Dermis microvascular lymphatic vessel endothelial cell (primary cell): ENCODE measurements around the gene HIBCH. TPM values are rescaled to one million over a fixed set of nuclear protein-coding genes. Genes with fewer than 3 reads are reported as not detected.
"Not testable (repeated sequence)": the region's sequence is repeated elsewhere in the genome, so short reads cannot be mapped to it uniquely, and the experiment has no call there.

Experiments used
- DNase-seq, 2 donors: peaks; one replicate each; pipeline versions ENCODE4 v3.0.0 to v3.0.0-alpha.2; 2010; ENCODE audit warnings: low read depth in 2 of 2
- total RNA-seq: library from RNA; depleted of rRNA; stranded (reverse); fragments of >200 nt; gene quantifications from 2 replicates; pipeline ENCODE4 v1.2.1, GENCODE V29; 2014

The HIBCH gene
- total RNA-seq, 1 donor from 2014 or later = 12.8 TPM

GRCh38 chr2:190343089-190343535 is 23.5 kb upstream of the HIBCH start:
- DNase-seq = peak in 1 of 2 donors; percentile 76

GRCh38 chr2:190342611-190343010 is 23.0 kb upstream of the HIBCH start:
- no peak for DNase-seq

DNA sequence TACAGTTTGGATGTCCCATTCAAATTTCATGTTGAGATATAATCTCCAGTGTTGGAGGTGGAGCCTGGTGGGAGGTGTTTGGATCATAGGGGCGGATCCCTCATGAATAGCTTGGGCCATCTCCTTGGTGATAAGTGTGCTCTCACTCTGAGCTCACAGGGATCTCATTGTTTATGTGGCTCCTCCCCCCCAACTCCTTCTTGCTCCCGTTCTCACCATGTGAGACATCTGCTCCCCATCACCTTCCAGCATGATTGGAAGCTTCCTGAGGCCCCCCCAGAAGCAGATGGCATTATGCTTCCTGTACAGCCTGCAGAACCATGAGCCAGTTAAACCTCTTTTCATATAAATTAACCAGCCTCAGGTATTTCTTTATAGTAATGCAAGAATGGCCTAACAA is 20.7 kb upstream of the HIBCH start:
- peak in 1 of 2 donors; percentile 20 for DNase-seq

GRCh38 chr2:190339394-190339793 is 19.8 kb upstream of the HIBCH start:
- DNase-seq = peak in 1 of 2 donors; percentile 38

- no peak for DNase-seq
Observed at GRCh38 chr2:190338453-190338852, 18.8 kb upstream of the HIBCH start.

- no peak for DNase-seq
Observed at GRCh38 chr2:190336420-190336819, 16.8 kb upstream of the HIBCH start.

GRCh38 chr2:190335584-190335983 is 16.0 kb upstream of the HIBCH start:
- DNase-seq = not testable (repeated sequence)

- DNase-seq = no peak
Observed at GRCh38 chr2:190335225-190335559, 15.6 kb upstream of the HIBCH start.

GRCh38 chr2:190334479-190335224 is 15.0 kb upstream of the HIBCH start:
- peak; percentile 88 to 95 for DNase-seq

GRCh38 chr2:190333928-190334327 is 14.3 kb upstream of the HIBCH start:
- DNase-seq = no peak

- DNase-seq = no peak
Observed at GRCh38 chr2:190333395-190333794, 13.8 kb upstream of the HIBCH start.

DNA sequence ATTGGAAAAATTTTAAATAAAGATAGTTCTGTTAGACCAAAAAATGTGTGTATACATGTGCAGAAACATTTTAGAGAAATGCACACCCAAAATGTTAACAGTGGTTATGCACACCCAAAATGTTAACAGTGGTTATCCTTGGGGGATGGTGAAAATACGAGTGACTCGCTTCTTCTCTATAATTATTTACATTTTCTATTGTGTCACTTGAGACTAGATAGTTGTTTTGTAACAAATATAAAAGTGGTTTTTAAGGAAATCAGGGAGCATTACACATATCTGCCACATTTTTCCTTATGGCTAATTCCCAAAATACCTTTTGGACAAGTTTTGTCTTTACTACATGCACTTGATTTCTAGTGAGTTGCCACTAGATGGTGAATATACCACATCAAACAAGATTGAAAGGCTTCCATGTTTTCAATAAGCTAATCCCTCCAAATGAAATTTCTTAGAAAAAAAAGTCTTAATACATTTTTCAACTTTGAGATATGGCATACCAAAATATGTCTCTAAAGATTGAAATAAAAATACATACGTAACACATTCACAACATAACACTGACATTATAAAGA is 9.0 kb upstream of the HIBCH start:
- DNase-seq = peak in 1 of 2 donors; percentile 55

DNA sequence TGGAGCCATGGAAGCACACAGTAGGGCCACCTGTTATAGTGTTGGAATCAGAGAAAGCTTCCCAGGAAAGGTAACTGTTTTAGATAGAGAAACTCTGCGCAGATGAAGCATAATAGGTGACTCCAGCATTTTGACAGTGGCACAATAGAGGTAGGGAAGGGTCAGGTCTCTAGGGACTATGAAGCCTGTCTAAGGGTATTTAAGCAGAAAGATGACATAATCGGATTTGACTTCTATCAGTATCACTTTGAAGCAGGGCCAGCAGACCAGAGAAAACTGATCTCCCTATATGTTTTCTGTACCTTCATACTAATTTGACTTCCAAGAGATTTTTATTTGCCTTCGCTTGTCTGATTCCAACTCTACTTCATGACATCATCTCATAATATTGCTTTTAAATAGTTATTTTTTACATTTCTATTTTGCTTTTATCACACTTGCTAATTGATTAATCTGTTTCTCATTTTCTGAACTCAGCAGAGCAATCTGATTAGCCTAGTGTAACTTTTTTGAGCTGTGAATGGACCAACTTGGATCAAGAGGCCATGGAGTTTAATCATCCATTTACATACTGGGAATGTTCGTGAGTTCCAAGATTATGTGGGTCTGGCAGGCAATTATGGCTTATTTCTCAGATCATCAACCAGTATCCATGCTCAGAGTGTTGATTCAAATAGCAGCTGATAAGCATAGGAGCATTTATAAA is 8.4 kb upstream of the HIBCH start:
- DNase-seq = no peak

GRCh38 chr2:190325588-190325987 is 6.0 kb upstream of the HIBCH start:
- no peak for DNase-seq

DNA sequence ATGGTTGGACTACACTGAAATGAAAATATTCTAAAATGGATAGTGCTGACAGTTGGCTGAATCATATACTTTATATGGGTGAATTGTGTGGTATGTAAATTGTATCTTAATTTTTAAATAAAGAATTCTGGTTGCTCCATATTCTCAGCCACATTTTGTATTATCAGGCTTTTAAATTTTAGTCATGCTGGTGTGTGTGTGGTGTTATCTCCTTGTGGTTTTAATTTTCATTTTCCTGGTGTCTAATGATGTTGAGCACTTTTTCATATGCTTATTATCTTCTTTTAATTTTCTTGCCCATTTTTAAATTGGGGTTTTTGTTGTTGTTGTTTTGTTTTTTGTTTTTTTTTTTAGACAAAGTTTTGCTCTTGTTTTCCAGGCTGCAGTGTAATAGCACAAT is 3.8 kb upstream of the HIBCH start:
- DNase-seq = no peak

DNA sequence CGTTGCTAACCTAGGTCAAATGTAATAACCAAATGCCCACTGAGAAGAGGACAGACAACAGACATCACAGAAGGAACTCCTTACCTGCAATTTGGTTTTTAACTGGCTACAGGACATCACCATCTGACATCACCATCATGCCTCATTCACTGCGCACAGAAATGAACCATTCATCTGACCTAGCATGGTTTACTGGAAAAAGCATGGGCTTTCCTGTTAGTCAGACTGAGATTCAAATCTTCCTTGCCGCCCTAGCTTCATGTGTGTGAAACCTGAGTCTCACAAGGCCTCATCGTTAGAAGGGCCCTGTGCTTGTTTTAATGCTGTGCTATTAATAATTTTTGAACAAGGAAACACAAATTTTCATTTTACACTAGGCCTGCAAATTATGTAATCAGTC is 1.1 kb upstream of the HIBCH start:
- DNase-seq = no peak

- peak in 1 of 2 donors; percentile 19 for DNase-seq
Observed at GRCh38 chr2:190318931-190319554, 583 bp downstream of the HIBCH start.

DNA sequence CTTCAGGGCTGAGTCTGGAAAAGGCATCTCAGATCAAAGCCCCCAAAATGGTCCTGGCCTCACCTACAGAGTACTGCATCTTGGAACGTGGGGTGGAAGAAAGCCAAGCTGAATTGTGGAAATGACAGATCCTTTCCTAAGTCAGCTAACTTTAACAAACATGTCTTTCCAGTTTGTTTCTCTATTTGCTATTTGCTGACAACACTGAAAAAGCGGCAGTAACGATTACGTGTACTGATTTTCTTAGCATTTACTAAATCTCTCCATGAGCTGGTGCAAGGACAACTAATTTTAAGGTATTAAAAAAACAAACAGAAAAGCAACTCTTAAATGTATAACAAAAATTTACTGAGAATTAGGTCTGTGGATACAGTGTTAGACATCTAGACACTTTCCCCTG is 1.1 kb downstream of the HIBCH start:
- DNase-seq = no peak

GRCh38 chr2:190315273-190315672 is 4.4 kb downstream of the HIBCH start:
- DNase-seq = no peak

DNA sequence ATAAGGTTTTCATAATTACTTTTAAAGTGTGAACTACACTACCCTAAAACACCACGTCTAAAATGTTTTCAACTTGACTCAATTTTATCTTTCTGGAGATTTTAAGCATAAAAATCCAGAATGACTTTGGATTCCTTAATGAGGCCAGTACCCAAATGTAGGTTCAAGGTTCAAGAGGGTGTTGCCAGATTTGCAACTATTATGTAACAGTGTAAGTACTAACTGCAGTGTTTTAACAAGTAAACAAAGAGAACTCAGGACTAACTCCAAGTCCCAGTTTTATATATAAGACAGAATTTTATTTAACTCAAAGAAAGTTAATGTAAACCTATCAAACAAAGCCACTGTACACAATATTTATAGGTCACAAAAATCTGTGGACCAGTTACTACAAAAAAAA is 5.7 kb downstream of the HIBCH start:
- DNase-seq = no peak

GRCh38 chr2:190312635-190313025 is 7.0 kb downstream of the HIBCH start:
- not testable (repeated sequence) for DNase-seq

GRCh38 chr2:190311893-190312634 is 7.6 kb downstream of the HIBCH start:
- no peak for DNase-seq
